HEK293T (cell line): Measurements from ENCODE around the gene ABCD1.
A peak's percentile ranks its signal among the peaks of the same experiment; 100 is the strongest.

Experiments used
- BHLHE40 ChIP-seq: fragments of 450-650 bp; IDR thresholded peaks from 2 replicates; pipeline ENCODE4 v1.6.1; 2016; ENCODE audit warnings: mild to moderate bottlenecking, moderate library complexity, borderline replicate concordance
- FOXA1 ChIP-seq: fragments of 450-650 bp; IDR thresholded peaks from 2 replicates; pipeline ENCODE4 v1.6.1; 2016; ENCODE audit warnings: mild to moderate bottlenecking
- L3MBTL2 ChIP-seq: fragments of 450-650 bp; conservative IDR thresholded peaks from 2 replicates; pipeline ENCODE4 v1.6.1; 2016; ENCODE audit warnings: mild to moderate bottlenecking
- LEF1 ChIP-seq: fragments of 450-650 bp; IDR thresholded peaks from 2 replicates; pipeline ENCODE4 v1.6.1; 2017; ENCODE audit warnings: mild to moderate bottlenecking, borderline replicate concordance
- SP1 ChIP-seq: fragments of 450-650 bp; IDR thresholded peaks from 2 replicates; pipeline ENCODE4 v1.6.1; 2017
- SUZ12 ChIP-seq: fragments of 450-650 bp; IDR thresholded peaks from 2 replicates; pipeline ENCODE4 v1.6.1; 2016; ENCODE audit warnings: mild to moderate bottlenecking
- TF ChIP-seq, protein P1 (sequence below): fragments of 450-650 bp; IDR thresholded peaks from 2 replicates; pipeline ENCODE4 v1.6.1; 2016

GRCh38 chrX:153776120-153776599, 51.5 kb downstream of the ABCD1 start:
- TF ChIP-seq, protein P1, sequence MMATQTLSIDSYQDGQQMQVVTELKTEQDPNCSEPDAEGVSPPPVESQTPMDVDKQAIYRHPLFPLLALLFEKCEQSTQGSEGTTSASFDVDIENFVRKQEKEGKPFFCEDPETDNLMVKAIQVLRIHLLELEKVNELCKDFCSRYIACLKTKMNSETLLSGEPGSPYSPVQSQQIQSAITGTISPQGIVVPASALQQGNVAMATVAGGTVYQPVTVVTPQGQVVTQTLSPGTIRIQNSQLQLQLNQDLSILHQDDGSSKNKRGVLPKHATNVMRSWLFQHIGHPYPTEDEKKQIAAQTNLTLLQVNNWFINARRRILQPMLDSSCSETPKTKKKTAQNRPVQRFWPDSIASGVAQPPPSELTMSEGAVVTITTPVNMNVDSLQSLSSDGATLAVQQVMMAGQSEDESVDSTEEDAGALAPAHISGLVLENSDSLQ, result no peak
- TF ChIP-seq L3MBTL2 (no peak), BHLHE40 (no peak), SP1 (peak; percentile 89), SUZ12 (no peak), FOXA1 (no peak), LEF1 (no peak)
